ENCODE data around the gene RNASEH1.

Gene RNASEH1

GRCh38 chr2:3587021-3587420, 28.9 kb upstream of the RNASEH1 start:
- no peak for TF ChIP-seq CTCF (IDR thresholded peaks at IDR 0.05; ENCODE audit: low read depth, low read length)
- DNase-seq (ENCODE audit: extremely low read depth, low read depth), result no peak

- no peak for TF ChIP-seq CTCF (IDR thresholded peaks at IDR 0.05; ENCODE audit: low read depth, low read length)
Measured at GRCh38 chr2:3586220-3586619, 28.1 kb upstream of the RNASEH1 start.

GRCh38 chr2:3585261-3586109, 27.4 kb upstream of the RNASEH1 start:
- DNase-seq (ENCODE audit: extremely low read depth, low read depth), result peak; percentile 19
- TF ChIP-seq CTCF (IDR thresholded peaks at IDR 0.05; ENCODE audit: low read depth, low read length), result no peak

More at GRCh38 chr2:3586220-3586619, 28.1 kb upstream of the RNASEH1 start:
- no peak for DNase-seq (ENCODE audit: extremely low read depth, low read depth)

GRCh38 chr2:3584608-3585260, 26.6 kb upstream of the RNASEH1 start:
- no peak for TF ChIP-seq CTCF (IDR thresholded peaks at IDR 0.05; ENCODE audit: low read depth, low read length)
- no peak for DNase-seq (ENCODE audit: extremely low read depth, low read depth)

GRCh38 chr2:3584076-3584475, 25.9 kb upstream of the RNASEH1 start:
- DNase-seq (ENCODE audit: extremely low read depth, low read depth), result no peak
- no peak for TF ChIP-seq CTCF (IDR thresholded peaks at IDR 0.05; ENCODE audit: low read depth, low read length)

GRCh38 chr2:3581367-3582262, 23.5 kb upstream of the RNASEH1 start:
- TF ChIP-seq CTCF (IDR thresholded peaks at IDR 0.05; ENCODE audit: low read depth, low read length), result no peak
- no peak for DNase-seq (ENCODE audit: extremely low read depth, low read depth)

All from AG09319 (cell line).